DMS79 (cell line): ENCODE data around the gene MOSMO.
"Not testable (repeated sequence)": the region's sequence is repeated elsewhere in the genome, so short reads cannot be mapped to it uniquely, and the experiment has no call there.

ENCODE experiments used
- DNase-seq: peaks from one replicate; lab custom pipeline; 2025; lab: John Stamatoyannopoulos, UW

MOSMO gene

GRCh38 chr16:22007509-22008214 is at the start of gene MOSMO:
TSS of gene MOSMO (plus strand) at chr16:22008111. CDS start at chr16:22008302, 191 bp downstream.
- no peak for DNase-seq

- DNase-seq: no peak
Measured at GRCh38 chr16:21959050-21959449, 48.9 kb upstream of the MOSMO start.

GRCh38 chr16:21962475-21962874 is 45.4 kb upstream of the MOSMO start:
- no peak for DNase-seq

DNA sequence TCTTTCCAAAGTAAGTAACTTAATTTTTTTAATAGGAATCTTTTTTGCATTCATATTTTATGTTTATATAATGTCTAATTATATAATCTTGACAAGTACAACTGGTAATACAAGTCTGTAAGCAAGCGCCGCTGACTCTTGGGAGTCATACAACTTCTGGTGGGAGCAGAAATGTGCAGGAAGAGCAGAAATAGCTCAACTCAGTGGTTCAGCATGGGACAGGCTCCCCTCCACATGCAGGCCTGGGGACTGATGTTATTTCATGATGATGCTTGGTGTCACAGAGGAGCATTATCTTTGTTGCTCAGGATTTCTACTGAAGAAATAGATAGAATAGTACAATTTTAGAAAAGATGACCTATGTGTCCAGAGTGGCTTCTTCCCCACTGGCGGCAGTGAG is 44.0 kb upstream of the MOSMO start:
- no peak for DNase-seq

DNA sequence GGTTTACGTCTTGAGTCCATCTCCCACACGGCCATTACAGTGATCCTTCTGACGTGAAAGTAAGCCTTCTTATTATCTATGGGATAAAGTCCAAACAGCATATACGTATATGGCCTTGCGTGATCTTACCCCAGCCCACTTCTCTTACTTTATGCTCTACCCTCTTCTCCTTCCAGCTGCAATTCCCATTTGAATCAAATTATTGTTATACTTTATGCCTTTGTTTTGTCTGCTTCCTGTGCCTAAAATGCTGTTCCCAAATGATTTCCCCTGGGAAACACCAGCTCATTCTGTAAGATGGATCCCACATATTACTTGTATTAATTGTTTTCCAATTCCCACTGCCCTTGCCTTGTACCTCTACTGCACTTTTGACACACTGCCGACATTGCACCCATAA is 43.6 kb upstream of the MOSMO start:
- no peak for DNase-seq

- no peak for DNase-seq
Measured at GRCh38 chr16:21971856-21972255, 36.1 kb upstream of the MOSMO start.

DNA sequence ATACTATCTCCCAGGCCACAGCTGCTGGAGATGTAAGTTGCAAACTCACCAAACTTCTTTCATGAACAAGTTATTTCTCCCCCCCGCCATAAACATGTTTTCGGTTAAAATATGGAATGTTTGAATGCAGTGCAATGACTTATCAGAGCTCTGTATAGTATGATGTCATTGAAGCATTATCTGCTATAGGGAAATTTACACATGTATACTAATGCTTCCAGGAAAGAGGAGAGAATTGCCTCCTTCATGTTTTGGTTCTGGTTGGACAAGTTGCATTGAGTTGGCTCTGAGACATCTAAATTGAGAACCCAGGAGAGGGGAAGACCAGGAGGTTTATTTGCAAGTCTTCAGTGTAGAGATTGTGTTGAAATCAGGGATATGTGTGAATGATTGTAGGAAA is 34.0 kb upstream of the MOSMO start:
- DNase-seq: no peak

GRCh38 chr16:21980032-21980431 is 27.9 kb upstream of the MOSMO start:
- no peak for DNase-seq

- DNase-seq: no peak
Measured at GRCh38 chr16:21982108-21982507, 25.8 kb upstream of the MOSMO start.

- no peak for DNase-seq
Measured at GRCh38 chr16:21984062-21984461, 23.8 kb upstream of the MOSMO start.

GRCh38 chr16:21985524-21985923 is 22.4 kb upstream of the MOSMO start:
- DNase-seq: no peak

DNA sequence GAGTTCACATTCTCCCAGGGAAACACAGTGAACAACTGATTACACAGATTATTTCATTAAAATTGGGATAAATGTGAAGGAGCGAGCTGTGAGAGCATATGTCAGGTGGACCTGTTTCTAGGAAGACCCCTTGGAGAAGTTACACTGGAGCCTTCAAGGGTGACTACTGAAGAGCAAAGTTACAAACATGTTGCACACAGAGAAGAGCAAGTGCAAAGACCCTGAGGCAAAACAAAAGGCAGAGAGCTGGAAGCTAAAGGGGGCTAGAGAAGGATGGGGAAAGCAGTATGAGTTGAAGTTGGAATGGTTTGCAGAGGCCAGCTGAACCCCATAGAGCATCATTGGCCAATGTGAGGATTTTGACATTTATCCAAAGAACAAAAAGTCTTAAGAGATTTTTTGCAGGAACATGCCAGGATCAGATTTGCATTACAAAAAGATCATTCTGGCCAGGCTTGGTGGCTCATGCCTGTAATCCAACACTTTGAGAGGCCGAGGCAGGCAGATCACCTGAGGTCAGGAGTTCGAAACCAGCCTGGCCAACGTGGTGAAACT is 21.1 kb upstream of the MOSMO start:
- no peak for DNase-seq

DNA sequence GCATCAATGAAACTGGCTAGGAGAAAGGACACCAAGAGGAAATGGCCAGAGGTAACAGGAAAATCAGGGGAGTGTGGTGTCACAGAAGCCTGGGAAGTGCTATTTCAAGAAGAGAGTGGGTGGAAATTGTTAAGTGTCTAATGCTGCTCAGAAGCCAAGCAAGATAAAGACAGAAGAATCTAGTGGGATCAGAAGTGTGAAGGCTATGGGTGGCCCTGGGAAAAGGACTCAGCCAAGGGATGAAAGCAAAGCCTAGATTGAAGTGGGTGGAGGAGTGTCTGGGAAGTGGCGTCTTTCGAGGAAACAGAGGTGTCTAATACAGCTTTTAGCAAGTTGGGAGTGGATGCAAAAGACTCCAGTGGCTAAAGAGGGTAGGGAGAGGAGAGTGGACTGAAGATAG is 20.4 kb upstream of the MOSMO start:
- no peak for DNase-seq

- no peak for DNase-seq
Measured at GRCh38 chr16:21989133-21989532, 18.8 kb upstream of the MOSMO start.

GRCh38 chr16:21989751-21990150 is 18.2 kb upstream of the MOSMO start:
- no peak for DNase-seq

- DNase-seq: no peak
Measured at GRCh38 chr16:21990381-21990944, 17.4 kb upstream of the MOSMO start.

DNA sequence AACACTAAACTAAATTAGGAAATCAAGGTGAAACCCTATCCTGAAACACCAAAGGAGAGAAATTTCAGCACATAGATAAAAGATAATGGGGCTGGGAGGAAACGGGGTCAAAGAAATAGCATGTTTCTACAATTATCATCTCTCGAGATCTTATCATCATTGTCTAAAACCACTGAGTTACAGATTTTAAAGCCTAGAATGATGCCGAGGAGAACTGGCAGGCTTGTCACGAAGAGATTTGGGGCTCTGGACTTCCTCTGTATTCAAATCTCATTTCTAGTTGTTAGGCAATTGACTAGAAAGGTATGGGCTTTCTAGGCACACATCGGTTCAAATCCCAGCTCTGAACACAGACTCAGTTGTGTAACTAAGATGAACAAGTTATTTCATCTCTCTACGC is 16.3 kb upstream of the MOSMO start:
- DNase-seq: no peak

DNA sequence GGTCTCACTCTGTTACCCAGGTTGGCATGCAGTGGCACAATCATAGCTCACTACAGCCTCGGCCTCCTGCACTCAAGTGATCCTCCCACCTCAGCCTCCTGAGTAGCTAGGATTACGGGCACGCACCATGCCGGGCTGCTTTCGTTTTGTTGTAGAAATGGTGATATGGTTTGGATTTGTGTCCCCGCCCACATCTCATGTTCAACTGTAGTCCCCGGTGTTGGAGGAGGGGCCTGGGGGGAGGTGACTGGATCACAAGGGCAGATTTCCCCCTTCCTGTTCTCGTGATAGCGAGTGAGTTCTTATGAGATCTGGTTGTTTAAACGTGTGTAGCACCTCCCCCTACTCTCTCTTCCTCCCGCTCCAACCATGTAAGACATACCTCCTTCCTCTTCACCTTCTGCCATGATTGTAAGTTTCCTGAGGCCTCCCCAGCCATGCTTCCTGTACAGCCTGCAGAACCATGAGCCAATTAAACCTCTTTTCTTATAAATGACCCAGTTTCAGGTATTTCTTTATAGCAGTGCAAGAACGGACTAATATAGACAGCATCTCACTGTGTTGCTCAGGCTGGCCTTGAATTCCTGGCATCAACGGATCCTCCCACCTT is 12.9 kb upstream of the MOSMO start:
- DNase-seq: no peak

DNA sequence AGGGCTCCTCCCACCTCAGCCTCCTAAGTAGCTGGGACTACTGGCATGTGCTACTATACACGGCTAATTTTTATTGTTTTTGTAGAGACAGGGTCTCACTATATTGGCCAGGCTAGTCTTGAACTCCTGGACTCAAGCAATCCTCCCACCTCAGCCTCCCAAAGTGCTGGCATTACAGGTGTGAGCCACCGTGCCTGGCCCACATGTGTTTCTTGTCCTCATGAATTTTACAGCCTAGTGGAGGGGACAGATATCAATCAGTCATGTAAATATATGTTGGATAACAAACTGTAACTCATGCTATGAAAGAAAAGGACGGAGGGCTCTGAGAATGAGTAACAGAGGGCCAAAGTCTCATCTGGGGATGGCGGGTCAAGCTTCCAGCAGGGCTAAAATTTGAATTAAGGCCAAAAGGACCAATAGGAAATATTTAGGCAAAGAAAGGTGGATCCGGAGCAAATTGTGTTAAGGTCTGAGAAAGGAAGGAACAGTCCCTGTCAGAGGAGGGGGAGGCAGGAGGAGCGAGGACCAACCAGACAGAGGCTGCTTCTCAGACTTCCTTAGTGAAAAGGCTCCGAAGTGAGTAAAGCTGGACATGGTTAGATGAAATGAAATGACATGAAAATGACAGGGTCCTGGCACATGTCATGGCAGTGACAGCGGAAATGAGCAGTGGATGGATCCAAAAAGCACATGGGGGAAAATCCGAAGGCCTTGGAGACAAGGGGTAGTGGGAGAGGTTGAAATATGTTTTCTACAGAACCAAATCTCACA is 10.8 kb upstream of the MOSMO start:
- DNase-seq: no peak

DNA sequence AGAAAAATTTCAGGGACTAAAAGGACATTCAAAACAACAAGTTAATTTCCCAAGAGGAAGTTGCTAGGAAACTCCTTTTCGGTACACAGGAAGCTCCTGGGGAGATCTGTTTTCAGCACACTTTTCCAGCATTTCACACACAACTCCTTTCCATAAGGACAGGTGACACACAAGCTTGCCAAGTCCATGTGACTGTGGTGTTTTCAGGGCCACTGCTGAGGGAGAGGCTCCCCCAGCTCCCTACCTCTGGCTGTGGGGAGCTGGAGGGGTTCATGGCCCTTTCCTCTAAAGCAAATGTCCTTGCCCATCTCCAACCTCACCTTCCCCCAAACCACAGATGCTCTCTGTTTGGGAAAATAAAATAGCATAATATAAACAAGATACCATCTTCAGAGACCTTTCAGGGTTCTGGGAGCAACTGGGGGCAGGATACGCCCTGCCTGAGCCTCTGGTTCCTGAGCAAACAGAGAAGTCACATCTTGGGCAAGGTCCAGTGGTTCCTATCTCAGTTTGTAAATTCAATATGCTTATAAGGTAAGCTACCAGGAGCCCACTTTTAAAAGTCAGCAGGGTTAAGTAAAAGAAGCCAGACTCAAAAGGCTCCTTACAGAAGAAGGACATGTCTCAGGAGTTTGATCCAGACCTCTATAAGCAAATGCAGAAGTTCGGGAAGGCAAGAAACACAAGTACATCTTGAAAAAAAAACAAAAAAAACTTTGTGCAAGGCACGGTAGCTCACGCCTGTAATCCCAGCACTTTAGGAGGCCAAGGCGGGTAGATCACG is 10.0 kb upstream of the MOSMO start:
- DNase-seq: no peak

DNA sequence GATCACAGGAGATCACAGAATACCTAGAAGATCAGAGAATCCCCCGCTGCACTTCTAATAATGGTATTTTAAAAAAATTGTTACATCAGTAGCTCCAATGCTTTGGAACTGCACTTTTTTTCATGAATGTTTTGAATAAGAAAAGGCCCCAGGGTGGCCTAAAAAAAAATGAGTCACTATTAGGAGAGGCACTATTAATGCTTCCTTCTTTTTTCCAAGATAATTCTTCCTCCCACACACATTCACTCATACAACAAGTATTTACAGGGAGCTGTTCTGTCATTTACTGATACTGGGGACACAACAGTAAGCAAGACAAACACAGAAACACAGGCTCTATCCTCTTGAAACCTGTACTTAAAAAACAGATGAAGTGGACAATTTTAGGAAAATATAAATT is 6.3 kb upstream of the MOSMO start:
- DNase-seq: no peak

DNA sequence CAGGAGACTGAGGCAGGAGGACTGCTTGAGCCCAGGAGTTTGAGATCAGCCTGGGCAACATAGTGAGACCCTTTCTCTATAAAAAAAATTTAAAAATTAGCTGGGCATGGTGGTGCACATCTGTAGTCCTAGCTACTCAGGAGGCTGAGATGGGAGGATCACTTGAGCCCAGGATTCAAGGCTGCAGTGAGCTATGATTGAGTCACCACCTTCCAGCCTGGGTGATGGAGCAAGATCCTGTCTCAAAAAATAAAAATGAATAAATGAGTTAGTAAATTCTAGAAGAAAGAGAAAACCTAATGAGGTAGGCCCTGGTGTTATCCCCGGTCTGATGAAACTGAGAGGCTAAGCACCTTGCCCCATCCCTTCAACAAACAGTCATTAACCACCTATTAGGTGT is 5.9 kb upstream of the MOSMO start:
- not testable (repeated sequence) for DNase-seq
